H4 (cell line): Measurements from ENCODE around the gene HOXC4. TPM values are rescaled to one million over a fixed set of nuclear protein-coding genes. Genes with fewer than 3 reads are reported as not detected.
"Not testable (repeated sequence)": the region's sequence is repeated elsewhere in the genome, so short reads cannot be mapped to it uniquely, and the experiment has no call there.

Source experiments
- DNase-seq: peaks from one replicate; pipeline ENCODE4 v3.0.0-alpha.2; 2015; ENCODE audit warnings: low spot score
- total RNA-seq: library from RNA; depleted of rRNA; stranded (reverse); fragments of >200 nt; shearing (Covaris generic); gene quantifications from 2 replicates; pipeline ENCODE4 v1.2.3, GENCODE V29; 2014; rRNA removed

HOXC4 gene
- total RNA-seq, 1 experiment from 2014 or later = 1.9 TPM

GRCh38 chr12:54089465-54089864 is 35.8 kb downstream of the HOXC4 start:
- not testable (repeated sequence) for DNase-seq

- DNase-seq = not testable (repeated sequence)
These were observed 36.7 kb downstream of the HOXC4 start for GRCh38 chr12:54090312-54090711.

GRCh38 chr12:54092943-54093342 is 39.3 kb downstream of the HOXC4 start:
- not testable (repeated sequence) for DNase-seq

GRCh38 chr12:54095928-54096327 is 42.3 kb downstream of the HOXC4 start:
- DNase-seq = not testable (repeated sequence)

GRCh38 chr12:54098644-54099043 is 45.0 kb downstream of the HOXC4 start:
- not testable (repeated sequence) for DNase-seq

- not testable (repeated sequence) for DNase-seq
These were observed 47.0 kb downstream of the HOXC4 start for GRCh38 chr12:54100588-54100987.

GRCh38 chr12:54102223-54102622 is 48.6 kb downstream of the HOXC4 start:
- not testable (repeated sequence) for DNase-seq

GRCh38 chr12:54103827-54104226 is 50.2 kb downstream of the HOXC4 start:
- not testable (repeated sequence) for DNase-seq

Other genes with a start within 250 kb of the HOXC4 start
- gene HOXC13, start 115.0 kb upstream of the HOXC4 start, total RNA-seq = 2.0 and 4.4 TPM in 2 replicates
- gene HOXC12, start 98.9 kb upstream of the HOXC4 start, total RNA-seq = not detected in 2 replicates
- 0.21 and 1.1 TPM in 2 replicates for gene HOXC11, start 80.7 kb upstream of the HOXC4 start, total RNA-seq
- 1.6 and 2.7 TPM in 2 replicates for gene HOTAIR, start 78.9 kb upstream of the HOXC4 start, total RNA-seq
- 2.0 and 8.7 TPM in 2 replicates for gene HOXC10, start 68.7 kb upstream of the HOXC4 start, total RNA-seq
- gene HOXC9, start 53.7 kb upstream of the HOXC4 start, total RNA-seq = 2.4 and 5.6 TPM in 2 replicates
- 0.45 TPM in 1 of 2 replicates, not detected in the other for gene HOXC8, start 44.9 kb upstream of the HOXC4 start, total RNA-seq
- gene HOXC6, start 25.4 kb upstream of the HOXC4 start, total RNA-seq = 0.27 TPM in 2 replicates
- gene HOXC5, start 20.8 kb upstream of the HOXC4 start, total RNA-seq = not detected in 2 replicates
- 28.1 and 33.8 TPM in 2 replicates for gene SMUG1, start 135.2 kb downstream of the HOXC4 start, total RNA-seq
- 32.1 and 45.4 TPM in 2 replicates for gene CBX5, start 226.3 kb downstream of the HOXC4 start, total RNA-seq
- gene HNRNPA1, start 226.9 kb downstream of the HOXC4 start, total RNA-seq = 443 and 634 TPM in 2 replicates
- gene NFE2, start 247.2 kb downstream of the HOXC4 start, total RNA-seq = 0.89 and 1.2 TPM in 2 replicates